Measurements from ENCODE around the gene AKAP12.

AKAP12 gene

GRCh38 chr6:151233731-151234130 lies 6.0 kb upstream of the AKAP12 start:
- no peak for TF ChIP-seq POLR2AphosphoS5 (IDR thresholded peaks at IDR 0.05; ENCODE audit: low read depth, low read length)
- TF ChIP-seq SIN3A (IDR thresholded peaks at IDR 0.05; ENCODE audit: borderline replicate concordance, insufficient read depth, low read length), result no peak
- TF ChIP-seq FOXP2 (optimal IDR thresholded peaks at IDR 0.05; ENCODE audit: borderline replicate concordance, extremely low read depth, extremely low read length, insufficient read depth), result no peak
- no peak for TF ChIP-seq TAF1 (IDR thresholded peaks at IDR 0.05; ENCODE audit: borderline replicate concordance, insufficient read depth, low read length)
- TF ChIP-seq REST (IDR thresholded peaks at IDR 0.05; ENCODE audit: insufficient read depth in 1 of 2, low read depth in 2 of 2, low read length in 2 of 2), result no peak

GRCh38 chr6:151236668-151237401 lies 2.9 kb upstream of the AKAP12 start:
- no peak for TF ChIP-seq SIN3A (IDR thresholded peaks at IDR 0.05; ENCODE audit: borderline replicate concordance, insufficient read depth, low read length)
- no peak for TF ChIP-seq TAF1 (IDR thresholded peaks at IDR 0.05; ENCODE audit: borderline replicate concordance, insufficient read depth, low read length)
- TF ChIP-seq POLR2AphosphoS5 (IDR thresholded peaks at IDR 0.05; ENCODE audit: low read depth, low read length), result no peak
- TF ChIP-seq FOXP2 (optimal IDR thresholded peaks at IDR 0.05; ENCODE audit: borderline replicate concordance, extremely low read depth, extremely low read length, insufficient read depth), result no peak
- TF ChIP-seq REST (IDR thresholded peaks at IDR 0.05; ENCODE audit: insufficient read depth in 1 of 2, low read depth in 2 of 2, low read length in 2 of 2), result no peak

GRCh38 chr6:151240036-151240685 lies 394 bp downstream of the AKAP12 start:
- TF ChIP-seq SIN3A (IDR thresholded peaks at IDR 0.05; ENCODE audit: borderline replicate concordance, insufficient read depth, low read length) (no peak; the same call in 1 of the 2 replicates), FOXP2 (optimal IDR thresholded peaks at IDR 0.05; ENCODE audit: borderline replicate concordance, extremely low read depth, extremely low read length, insufficient read depth) (peak; percentile 55), TAF1 (IDR thresholded peaks at IDR 0.05; ENCODE audit: borderline replicate concordance, insufficient read depth, low read length) (0 out of 2 replicates have a peak, but pooled peaks have one; percentile 23), POLR2AphosphoS5 (IDR thresholded peaks at IDR 0.05; ENCODE audit: low read depth, low read length) (peak; percentile 57; the same call in 1 of the 2 replicates)

GRCh38 chr6:151240791-151241642 lies 1.2 kb downstream of the AKAP12 start:
- no peak for TF ChIP-seq POLR2AphosphoS5 (IDR thresholded peaks at IDR 0.05; ENCODE audit: low read depth, low read length)
- peak; percentile 21 to 76; a peak in 2 of 4 replicates for TF ChIP-seq REST (IDR thresholded peaks at IDR 0.05; ENCODE audit: insufficient read depth in 1 of 2, low read depth in 2 of 2, low read length in 2 of 2)
- TF ChIP-seq FOXP2 (optimal IDR thresholded peaks at IDR 0.05; ENCODE audit: borderline replicate concordance, extremely low read depth, extremely low read length, insufficient read depth), result peak; percentile 26
- no peak for TF ChIP-seq TAF1 (IDR thresholded peaks at IDR 0.05; ENCODE audit: borderline replicate concordance, insufficient read depth, low read length)
- TF ChIP-seq SIN3A (IDR thresholded peaks at IDR 0.05; ENCODE audit: borderline replicate concordance, insufficient read depth, low read length), result 0 out of 2 replicates have a peak, but pooled peaks have one; percentile 53

GRCh38 chr6:151241853-151242252 lies 2.1 kb downstream of the AKAP12 start:
- no peak for TF ChIP-seq REST (IDR thresholded peaks at IDR 0.05; ENCODE audit: insufficient read depth in 1 of 2, low read depth in 2 of 2, low read length in 2 of 2)
- no peak for TF ChIP-seq FOXP2 (optimal IDR thresholded peaks at IDR 0.05; ENCODE audit: borderline replicate concordance, extremely low read depth, extremely low read length, insufficient read depth)
- no peak for TF ChIP-seq TAF1 (IDR thresholded peaks at IDR 0.05; ENCODE audit: borderline replicate concordance, insufficient read depth, low read length)
- no peak for TF ChIP-seq POLR2AphosphoS5 (IDR thresholded peaks at IDR 0.05; ENCODE audit: low read depth, low read length)
- TF ChIP-seq SIN3A (IDR thresholded peaks at IDR 0.05; ENCODE audit: borderline replicate concordance, insufficient read depth, low read length), result no peak

Data from PFSK-1 (cell line).